T-helper 2 cell treated with Interferon-gamma antibody and Interleukin-4, amounts not matched to agents 100 ng/mL and 5 ng/mL, for 36 hours (primary cell): ENCODE measurements around the gene PDE3B. TPM values are rescaled to one million over a fixed set of nuclear protein-coding genes. Genes with fewer than 3 reads are reported as not detected.
"Not testable (repeated sequence)": the region's sequence is repeated elsewhere in the genome, so short reads cannot be mapped to it uniquely, and the experiment has no call there.

Source experiments
- intact Hi-C: fragments of 100-400 bp; cut with micrococcal nuclease; formaldehyde crosslinking; loops from one replicate; pipeline ENCODE4 v1.15.1; 2023
- total RNA-seq: library from RNA; stranded (reverse); gene quantifications from 2 replicates; pipeline ENCODE4 v1.2.3, GENCODE V29; 2022

The PDE3B gene
- total RNA-seq, 1 donor from 2014 or later, result 103 TPM

- intact Hi-C loops, result no loop called here
Observed at GRCh38 chr11:14673824-14674405, 30.3 kb downstream of the PDE3B start.

GRCh38 chr11:14676068-14676467 is 32.5 kb downstream of the PDE3B start:
- intact Hi-C loops, result no loop called here

- intact Hi-C loops, result no loop called here
Observed at GRCh38 chr11:14677146-14677545, 33.5 kb downstream of the PDE3B start.

GRCh38 chr11:14678350-14678749 is 34.7 kb downstream of the PDE3B start:
- intact Hi-C loops, result no loop called here

GRCh38 chr11:14679662-14680061 is 36.1 kb downstream of the PDE3B start:
- intact Hi-C loops, result no loop called here

GRCh38 chr11:14684234-14684915 is 40.8 kb downstream of the PDE3B start:
- intact Hi-C loops, result not testable (repeated sequence)

- intact Hi-C loops, result no loop called here
Observed at GRCh38 chr11:14687456-14687855, 43.9 kb downstream of the PDE3B start.

- intact Hi-C loops, result no loop called here
Observed at GRCh38 chr11:14687943-14688627, 44.5 kb downstream of the PDE3B start.

- intact Hi-C loops, result not testable (repeated sequence)
Observed at GRCh38 chr11:14695656-14696055, 52.1 kb downstream of the PDE3B start.

GRCh38 chr11:14698771-14699170 is 55.2 kb downstream of the PDE3B start:
- intact Hi-C loops, result no loop called here

GRCh38 chr11:14700593-14700992 is 57.0 kb downstream of the PDE3B start:
- intact Hi-C loops, result no loop called here

- intact Hi-C loops, result no loop called here
Observed at GRCh38 chr11:14702760-14703159, 59.2 kb downstream of the PDE3B start.

- intact Hi-C loops, result no loop called here
Observed at GRCh38 chr11:14703731-14704130, 60.1 kb downstream of the PDE3B start.

- intact Hi-C loops, result no loop called here
Observed at GRCh38 chr11:14705067-14705466, 61.5 kb downstream of the PDE3B start.

GRCh38 chr11:14713496-14714244 is 70.1 kb downstream of the PDE3B start:
- intact Hi-C loops, result no loop called here

GRCh38 chr11:14715669-14716068 is 72.1 kb downstream of the PDE3B start:
- intact Hi-C loops, result not testable (repeated sequence)

- intact Hi-C loops, result no loop called here
Observed at GRCh38 chr11:14722496-14722895, 78.9 kb downstream of the PDE3B start.

- intact Hi-C loops, result no loop called here
Observed at GRCh38 chr11:14725150-14725549, 81.5 kb downstream of the PDE3B start.

GRCh38 chr11:14727215-14727614 is 83.6 kb downstream of the PDE3B start:
- intact Hi-C loops, result no loop called here

- intact Hi-C loops, result no loop called here
Observed at GRCh38 chr11:14727746-14728145, 84.1 kb downstream of the PDE3B start.

GRCh38 chr11:14740539-14740938 is 96.9 kb downstream of the PDE3B start:
- intact Hi-C loops, result not testable (repeated sequence)

- intact Hi-C loops, result no loop called here
Observed at GRCh38 chr11:14741195-14741594, 97.6 kb downstream of the PDE3B start.
